MM.1S (cell line): ENCODE data around the gene TUBGCP5.

Experiments used
- DNase-seq: peaks from one replicate; pipeline ENCODE4 v3.0.0-alpha.2; 2015
- H2AFZ ChIP-seq: fragments of 300-600 bp; sonication (generic); 2 replicates; pipeline ENCODE4 v1.6.0; 2016; ENCODE audit warnings: antibody characterized with exemption, low read length
- H3F3A ChIP-seq: fragments of 300-600 bp; sonication (generic); 2 replicates; pipeline ENCODE4 v1.6.1; 2016; ENCODE audit warnings: mild to moderate bottlenecking, antibody characterized with exemption, low read length, moderate library complexity, mixed read lengths; ENCODE audit not compliant: insufficient read depth
- H3K27ac ChIP-seq: fragments of 300-600 bp; sonication (generic); 2 replicates; pipeline ENCODE4 v1.5.1; 2016; ENCODE audit warnings: mild to moderate bottlenecking, low read length
- H3K27me3 ChIP-seq: fragments of 300-600 bp; sonication (generic); replicated peaks from 2 replicates; pipeline ENCODE4 v1.6.0; 2016; ENCODE audit warnings: low read length; ENCODE audit not compliant: insufficient read depth
- H3K36me3 ChIP-seq: fragments of 300-600 bp; sonication (generic); replicated peaks from 2 replicates; pipeline ENCODE4 v1.6.1; 2016; ENCODE audit warnings: mild to moderate bottlenecking, low read length, mixed read lengths; ENCODE audit not compliant: insufficient read depth
- H3K4me1 ChIP-seq: fragments of 300-600 bp; sonication (generic); 2 replicates; pipeline ENCODE4 v1.6.1; 2016; ENCODE audit warnings: low read length, mixed read lengths
- H3K4me2 ChIP-seq: fragments of 300-600 bp; sonication (generic); 2 replicates; pipeline ENCODE4 v1.6.0; 2016; ENCODE audit warnings: low read depth, low read length
- H3K4me3 ChIP-seq: fragments of 300-600 bp; sonication (generic); 2 replicates; pipeline ENCODE4 v1.5.1; 2016; ENCODE audit warnings: low read length, mixed read lengths
- H3K79me2 ChIP-seq: fragments of 300-600 bp; sonication (generic); 2 replicates; pipeline ENCODE4 v1.6.1; 2016; ENCODE audit warnings: mixed run types, low read length, mixed read lengths
- H3K9ac ChIP-seq: fragments of 300-600 bp; sonication (generic); 2 replicates; pipeline ENCODE4 v1.6.1; 2016; ENCODE audit warnings: low read length, mixed read lengths
- H3K9me2 ChIP-seq: fragments of 300-600 bp; sonication (generic); replicated peaks from 2 replicates; pipeline ENCODE4 v1.6.1; 2016; ENCODE audit warnings: mild to moderate bottlenecking, low read length, mixed read lengths; ENCODE audit not compliant: insufficient read depth
- H3K9me3 ChIP-seq: fragments of 300-600 bp; sonication (generic); replicated peaks from 2 replicates; pipeline ENCODE4 v1.6.1; 2016; ENCODE audit warnings: mild to moderate bottlenecking, low read length, mixed read lengths; ENCODE audit not compliant: insufficient read depth
- H4K20me1 ChIP-seq: fragments of 300-600 bp; sonication (generic); 2 replicates; pipeline ENCODE4 v1.6.1; 2016; ENCODE audit warnings: mild to moderate bottlenecking, low read length, moderate library complexity, mixed read lengths; ENCODE audit not compliant: insufficient read depth
- CTCF ChIP-seq: fragments of 300-600 bp; sonication (generic); IDR thresholded peaks from 2 replicates; pipeline ENCODE4 v1.5.1; 2016; ENCODE audit warnings: antibody characterized with exemption, low read length, mixed read lengths
- EZH2 ChIP-seq: fragments of 300-600 bp; sonication (generic); optimal IDR thresholded peaks from 2 replicates; pipeline ENCODE3; 2017; ENCODE audit warnings: low read depth, mild to moderate bottlenecking, antibody characterized with exemption, low read length, mixed read lengths
- EZH2phosphoT487 ChIP-seq: fragments of 300-600 bp; sonication (generic); IDR thresholded peaks from 2 replicates; pipeline ENCODE4 v1.6.1; 2018; ENCODE audit warnings: antibody characterized with exemption, low read length

TUBGCP5 gene

GRCh38 chr15:23003736-23004135, 35.6 kb downstream of the TUBGCP5 start:
- H3K27me3 ChIP-seq, result no peaks in the 10 kb centered on the region
- no peaks in the 10 kb centered on the region for H3K9me2 ChIP-seq
- H2AFZ ChIP-seq, result no peak overlapping the region
- no peaks in the 10 kb centered on the region for H3K9me3 ChIP-seq
- no peak overlapping the region for H3K27ac ChIP-seq
- no peaks in the 10 kb centered on the region for H3K4me1 ChIP-seq
- H4K20me1 ChIP-seq, result no peaks in the 10 kb centered on the region
- H3K4me2 ChIP-seq, result no peak overlapping the region
- no peaks in the 10 kb centered on the region for H3F3A ChIP-seq
- H3K36me3 ChIP-seq, result no peaks in the 10 kb centered on the region
- DNase-seq, result no peak
- H3K79me2 ChIP-seq, result no peaks in the 10 kb centered on the region
- H3K4me3 ChIP-seq, result no peak overlapping the region
- TF ChIP-seq EZH2phosphoT487 (no peak), CTCF (no peak), EZH2 (no peak)
- H3K9ac ChIP-seq, result no peak overlapping the region

- no peaks in the 10 kb centered on the region for H3K4me1 ChIP-seq
- no peak overlapping the region for H3K4me3 ChIP-seq
- no peaks in the 10 kb centered on the region for H4K20me1 ChIP-seq
- H3K27ac ChIP-seq, result no peak overlapping the region
- no peaks in the 10 kb centered on the region for H3K79me2 ChIP-seq
- no peaks in the 10 kb centered on the region for H3K9me3 ChIP-seq
- no peaks in the 10 kb centered on the region for H3K36me3 ChIP-seq
- no peak overlapping the region for H3K4me2 ChIP-seq
- no peak overlapping the region for H3K9ac ChIP-seq
- DNase-seq, result no peak
- H3F3A ChIP-seq, result no peaks in the 10 kb centered on the region
- no peak overlapping the region for H2AFZ ChIP-seq
- TF ChIP-seq EZH2 (no peak), CTCF (no peak), EZH2phosphoT487 (no peak)
- no peaks in the 10 kb centered on the region for H3K27me3 ChIP-seq
- H3K9me2 ChIP-seq, result no peaks in the 10 kb centered on the region
Observed at GRCh38 chr15:23002920-23003319, 36.4 kb downstream of the TUBGCP5 start.

GRCh38 chr15:22995795-22996194, 43.6 kb downstream of the TUBGCP5 start:
- Histone ChIP-seq H3K4me1 (no peaks in the 10 kb centered on the region), H3K9ac (no peak overlapping the region), H3K9me3 (no peaks in the 10 kb centered on the region), H3K4me2 (no peak overlapping the region), H4K20me1 (no peaks in the 10 kb centered on the region), H3K4me3 (no peak overlapping the region), H3K36me3 (no peaks in the 10 kb centered on the region), H3F3A (no peaks in the 10 kb centered on the region), H3K27ac (no peak overlapping the region), H2AFZ (no peak overlapping the region), H3K9me2 (no peaks in the 10 kb centered on the region), H3K79me2 (no peaks in the 10 kb centered on the region), H3K27me3 (no peaks in the 10 kb centered on the region)
- no peak for TF ChIP-seq EZH2
- no peak for TF ChIP-seq CTCF
- no peak for TF ChIP-seq EZH2phosphoT487
- DNase-seq, result no peak
